Measurements from ENCODE around the gene LAMB4. TPM values are rescaled to one million over a fixed set of nuclear protein-coding genes. Genes with fewer than 3 reads are reported as not detected.

The LAMB4 gene
- polyA plus RNA-seq, 3 donors, result 2.6 to 7.0 (median 3.4) TPM

DNA sequence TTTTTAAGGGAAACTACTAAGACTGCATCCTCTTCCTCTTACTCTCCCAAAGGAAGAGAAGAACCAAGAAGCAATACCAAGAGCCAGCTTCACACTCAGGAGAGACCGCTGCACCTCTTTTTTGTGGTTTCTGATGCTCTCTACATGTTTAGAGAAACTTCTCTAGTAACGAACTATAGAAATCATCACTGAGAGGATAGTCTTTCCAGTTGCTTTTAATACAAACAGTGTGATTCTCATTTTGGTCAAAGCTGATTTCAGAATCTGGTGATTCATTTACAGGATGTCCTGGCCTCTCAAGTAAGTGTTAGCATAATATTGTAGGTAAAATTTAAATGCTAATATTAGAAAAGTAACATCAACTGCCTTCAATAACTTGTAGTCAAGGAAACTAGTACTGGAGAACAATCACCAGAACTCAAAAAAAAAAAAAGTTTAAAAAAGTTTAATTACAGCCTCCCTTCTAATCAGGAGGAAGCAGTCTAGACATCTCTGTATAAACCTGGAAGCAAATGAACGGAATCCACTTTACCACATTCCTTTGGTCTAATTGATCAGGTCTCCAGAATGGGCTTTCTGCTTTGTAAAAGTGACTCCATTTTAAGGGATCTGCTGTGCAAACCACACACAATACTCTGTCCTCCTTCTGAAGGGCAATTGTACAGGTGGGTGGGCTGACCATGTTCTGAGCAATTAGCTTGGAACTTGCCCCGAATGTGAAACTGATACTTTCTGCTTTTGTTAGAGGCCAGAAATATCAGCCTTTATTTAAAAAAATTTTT is 130.2 kb downstream of the LAMB4 start:
- DNase-seq (ENCODE audit: low read depth in 3 of 3, low spot score in 2 of 3), result no peak

- DNase-seq (ENCODE audit: low read depth in 3 of 3, low spot score in 2 of 3), result no peak
These were observed 131.3 kb downstream of the LAMB4 start for GRCh38 chr7:107998660-107999480.

- DNase-seq (ENCODE audit: low read depth in 3 of 3, low spot score in 2 of 3), result no peak
These were observed 132.0 kb downstream of the LAMB4 start for GRCh38 chr7:107998150-107998549.

DNA sequence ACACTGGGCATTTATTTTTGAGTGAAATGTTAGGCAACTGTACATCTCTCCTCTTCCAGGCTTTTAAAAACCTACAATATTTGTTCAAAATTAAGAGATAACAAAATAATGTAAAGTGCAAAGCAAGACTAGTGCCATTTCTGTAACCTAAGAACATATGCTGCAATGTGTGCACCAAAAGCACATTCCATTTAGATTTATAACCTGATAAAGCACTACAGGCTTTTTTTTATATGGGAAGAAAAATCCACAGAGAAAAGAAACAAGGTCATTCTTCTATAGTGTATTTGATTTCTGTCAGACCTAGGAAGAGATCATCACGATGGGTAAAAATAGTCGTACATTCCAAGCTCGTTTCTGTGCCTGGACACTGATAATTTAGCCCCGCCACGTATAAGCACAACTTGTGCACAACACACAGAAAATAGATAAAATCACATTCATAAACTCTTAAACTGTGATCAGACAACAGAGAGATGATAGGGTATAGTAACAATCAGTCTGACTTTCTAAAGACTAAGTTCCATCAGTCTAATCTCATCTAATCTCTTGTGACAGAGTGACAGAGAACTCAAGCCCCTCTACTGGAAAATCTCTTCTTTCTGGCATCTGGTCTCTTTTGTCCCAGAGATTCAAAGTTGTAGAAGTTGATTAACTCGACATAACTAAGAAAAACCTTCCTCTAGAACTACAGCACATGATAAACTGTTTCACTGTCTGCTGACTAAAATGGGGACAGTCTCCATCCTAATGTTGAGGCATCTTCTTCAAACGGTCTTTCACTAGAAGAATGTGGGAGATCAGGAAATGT is 133.9 kb downstream of the LAMB4 start:
- no peak for DNase-seq (ENCODE audit: low read depth in 3 of 3, low spot score in 2 of 3)

DNA sequence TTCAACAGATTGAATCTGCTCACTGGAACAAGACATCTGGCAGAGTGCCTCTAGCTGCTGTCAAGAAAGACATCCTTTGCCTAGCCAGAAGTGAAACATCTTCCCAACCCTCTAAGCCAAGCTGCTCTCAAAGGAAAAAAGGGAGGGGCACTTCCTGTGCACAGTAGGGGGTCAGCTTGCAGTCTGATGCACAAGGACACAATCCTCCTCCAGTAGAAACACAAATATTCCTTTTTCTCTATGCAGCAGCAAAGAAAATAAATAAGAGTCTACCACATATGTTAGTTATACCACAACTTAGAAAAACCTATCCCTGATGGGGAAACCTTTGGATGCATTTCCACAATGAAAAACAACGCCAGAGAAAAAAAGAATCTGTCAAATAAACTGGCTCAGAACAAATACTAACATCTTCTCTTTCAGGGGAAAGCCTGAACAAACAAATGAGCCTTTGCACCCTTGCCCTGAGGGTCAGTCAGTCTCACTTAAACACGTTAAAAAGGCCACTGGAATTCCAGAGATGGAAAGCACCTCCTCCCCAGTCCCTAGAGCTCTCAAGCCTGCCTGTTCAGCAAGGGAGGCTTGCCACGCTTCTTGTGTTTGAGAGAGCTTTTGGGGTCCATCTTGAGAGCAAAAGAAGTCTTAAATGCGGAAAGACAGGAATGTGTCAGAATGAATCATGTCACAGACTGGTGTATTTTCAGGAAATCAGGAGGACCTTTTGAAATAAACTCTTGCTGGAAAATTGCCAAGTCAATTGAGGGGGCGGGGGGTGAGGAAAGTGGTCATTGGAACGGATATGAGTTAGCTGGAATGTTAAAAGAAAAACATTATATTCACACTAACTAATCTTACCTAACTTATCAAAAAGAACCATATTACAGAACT is 134.7 kb downstream of the LAMB4 start:
- no peak for DNase-seq (ENCODE audit: low read depth in 3 of 3, low spot score in 2 of 3)

DNA sequence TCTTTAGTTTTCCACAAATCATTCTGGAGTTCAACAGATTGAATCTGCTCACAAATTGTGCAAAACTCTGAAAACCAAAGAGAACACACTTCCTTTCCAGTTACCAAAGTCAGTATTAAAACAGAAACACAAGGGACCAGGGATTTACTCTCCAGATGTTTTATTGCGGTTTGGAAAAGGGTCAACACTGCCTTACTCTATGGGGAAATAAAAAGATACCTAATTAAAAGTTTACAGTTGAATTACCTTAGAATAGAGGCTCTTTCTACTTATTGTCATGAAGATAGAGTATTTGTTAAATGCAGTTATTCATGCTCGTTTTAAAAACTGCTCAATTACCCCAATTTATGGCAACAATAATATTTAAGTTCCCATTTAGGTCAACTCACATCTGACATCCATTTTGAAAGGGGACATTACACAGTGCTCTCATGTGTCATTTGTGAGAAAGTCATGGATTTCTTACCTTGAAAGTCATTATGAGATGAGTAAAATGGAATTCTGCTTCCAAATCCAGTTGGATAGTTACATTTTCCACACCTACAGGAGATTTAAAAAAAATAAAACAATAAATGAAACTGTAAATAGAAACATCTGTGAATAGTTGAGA is 135.6 kb downstream of the LAMB4 start:
- DNase-seq (ENCODE audit: low read depth in 3 of 3, low spot score in 2 of 3), result no peak

DNA sequence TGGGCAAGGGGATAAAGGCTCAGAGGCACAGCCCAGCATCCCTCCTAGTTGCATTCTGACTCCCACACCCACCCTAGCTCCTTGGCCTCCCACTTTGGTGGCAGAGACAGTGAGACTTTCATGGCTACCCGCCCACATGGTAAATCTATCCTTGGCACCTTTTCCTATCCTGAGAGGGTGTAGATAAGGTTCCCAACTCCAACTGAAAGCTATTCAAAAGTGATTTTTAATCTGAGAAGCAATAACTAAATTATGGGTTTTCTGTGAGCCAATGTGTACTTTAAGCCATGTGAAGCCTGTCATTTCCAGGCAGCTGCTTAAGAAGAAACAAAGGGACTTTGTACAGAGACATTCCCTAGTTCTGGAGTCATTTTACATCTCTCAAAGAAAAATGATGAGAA is 136.3 kb downstream of the LAMB4 start:
- DNase-seq (ENCODE audit: low read depth in 3 of 3, low spot score in 2 of 3), result no peak

DNA sequence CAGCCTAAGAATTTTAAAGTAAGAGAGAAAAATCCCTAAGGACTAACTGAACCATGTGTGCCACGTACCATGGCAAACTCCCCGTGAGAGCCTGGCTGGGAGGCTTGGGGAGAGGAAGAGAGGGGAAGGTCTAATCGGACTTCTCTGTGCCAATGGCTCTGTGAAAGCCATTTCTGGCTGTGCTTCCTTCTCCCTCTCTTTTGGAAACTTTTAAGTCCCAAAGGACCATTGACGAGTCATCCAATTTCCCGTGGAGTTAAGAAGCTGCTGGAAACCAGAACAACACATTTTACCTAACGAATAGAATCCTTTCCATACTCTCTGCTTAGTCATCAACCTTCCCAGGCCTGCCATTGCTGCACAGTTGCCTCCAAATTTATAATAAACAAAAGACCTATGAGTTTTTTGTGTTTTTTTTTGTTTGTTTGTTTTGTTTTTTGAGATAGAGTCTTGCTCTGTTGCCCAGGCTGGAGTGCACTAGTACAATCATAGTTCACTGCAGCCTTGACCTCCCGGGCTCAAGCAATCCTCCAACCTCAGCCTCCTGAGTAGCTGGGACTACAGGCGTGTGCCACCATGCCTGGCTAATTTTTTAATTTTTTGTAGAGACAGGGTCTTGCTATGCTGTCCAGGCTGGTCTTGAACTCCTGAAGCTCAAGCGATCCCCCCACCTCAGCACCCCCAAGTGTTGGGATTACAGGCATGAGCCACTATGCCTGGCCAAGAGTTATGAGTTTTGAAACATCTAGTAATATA is 140.4 kb downstream of the LAMB4 start:
- no peak for DNase-seq (ENCODE audit: low read depth in 3 of 3, low spot score in 2 of 3)

DNA sequence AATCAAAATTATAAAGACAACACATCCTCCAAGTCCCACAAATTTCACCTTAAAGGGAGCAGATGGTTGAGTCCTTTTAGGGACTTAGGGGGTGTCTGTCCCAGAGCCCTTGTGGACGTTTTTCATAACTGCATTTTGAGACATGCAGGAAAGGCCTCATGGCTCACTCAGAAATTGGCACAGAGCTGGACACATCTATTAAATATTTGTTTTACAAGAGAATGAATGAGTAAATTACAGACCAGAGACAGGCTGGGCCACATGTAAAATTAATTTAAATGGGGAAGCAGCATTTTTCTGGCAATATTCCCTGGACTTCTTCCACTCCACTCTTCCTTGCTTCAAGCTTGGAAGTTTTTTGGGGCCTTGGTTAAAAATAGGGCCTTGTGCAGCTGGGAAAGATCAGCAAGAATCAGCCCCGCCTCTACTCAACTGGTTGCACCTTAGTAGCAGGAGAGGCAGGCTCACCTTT is 147.2 kb downstream of the LAMB4 start:
- no peak for DNase-seq (ENCODE audit: low read depth in 3 of 3, low spot score in 2 of 3)

- no peak for DNase-seq (ENCODE audit: low read depth in 3 of 3, low spot score in 2 of 3)
These were observed 147.9 kb downstream of the LAMB4 start for GRCh38 chr7:107982042-107982840.

- no peak for DNase-seq (ENCODE audit: low read depth in 3 of 3, low spot score in 2 of 3)
These were observed 148.7 kb downstream of the LAMB4 start for GRCh38 chr7:107981466-107981865.

- no peak for DNase-seq (ENCODE audit: low read depth in 3 of 3, low spot score in 2 of 3)
These were observed 149.4 kb downstream of the LAMB4 start for GRCh38 chr7:107980671-107981190.

GRCh38 chr7:107980171-107980570 is 150.0 kb downstream of the LAMB4 start:
- DNase-seq (ENCODE audit: low read depth in 3 of 3, low spot score in 2 of 3), result no peak

DNA sequence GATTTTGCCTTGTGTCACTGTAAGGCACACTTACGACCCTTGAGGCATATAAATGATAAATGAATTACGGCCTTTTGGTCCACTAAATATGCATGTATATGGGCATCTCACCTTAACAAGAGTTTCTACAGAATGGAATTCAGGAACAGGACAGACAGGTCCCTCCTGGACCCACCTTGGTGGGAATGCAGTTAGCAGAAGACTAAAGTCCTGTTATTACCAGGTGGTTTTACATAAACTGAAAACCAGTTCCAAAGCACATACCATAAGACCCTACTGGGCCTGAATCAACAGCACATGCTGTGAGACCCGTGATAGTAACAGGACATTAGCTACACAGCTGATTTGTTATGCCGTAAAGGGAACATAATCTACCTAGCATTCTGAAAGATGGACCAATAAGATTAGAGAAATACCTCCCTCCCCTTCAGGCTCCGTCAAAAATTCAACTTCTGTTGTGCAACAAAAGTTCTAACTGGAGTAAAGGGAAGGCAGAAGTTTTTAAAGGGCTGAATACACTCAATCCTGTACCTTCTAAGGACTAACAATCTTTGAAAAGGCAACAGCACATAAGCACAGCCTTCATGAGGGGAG is 151.2 kb downstream of the LAMB4 start:
- no peak for DNase-seq (ENCODE audit: low read depth in 3 of 3, low spot score in 2 of 3)

DNA sequence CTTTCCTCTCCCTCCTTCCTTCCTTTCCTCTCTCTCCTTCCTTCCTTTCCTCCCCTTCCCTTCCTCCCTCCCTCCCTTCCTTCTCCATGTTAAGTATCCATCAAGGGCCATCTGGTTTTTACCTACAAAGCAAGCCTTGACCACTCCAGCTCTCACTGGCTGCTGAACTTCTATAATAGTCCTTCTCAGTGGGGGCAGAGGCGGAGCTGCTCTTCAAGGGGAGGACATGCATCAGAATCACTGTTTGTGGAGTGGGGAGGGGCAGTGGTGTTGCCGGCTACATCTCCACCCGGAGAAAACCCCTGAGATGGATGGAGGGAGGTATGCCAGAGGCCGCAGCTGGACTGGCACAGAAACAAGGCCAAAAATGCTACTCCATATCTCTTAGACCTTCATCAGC is 153.1 kb downstream of the LAMB4 start:
- DNase-seq (ENCODE audit: low read depth in 3 of 3, low spot score in 2 of 3), result no peak

GRCh38 chr7:107976620-107977019 is 153.5 kb downstream of the LAMB4 start:
- no peak for DNase-seq (ENCODE audit: low read depth in 3 of 3, low spot score in 2 of 3)

GRCh38 chr7:107975394-107976013 is 154.7 kb downstream of the LAMB4 start:
- DNase-seq (ENCODE audit: low read depth in 3 of 3, low spot score in 2 of 3), result no peak
